Stimulated activated naive B cell treated with anti-CD40 and anti-IgM and Interleukin-4, amounts not matched to agents 10 μg/mL and 1 μg/mL and 100 μg/mL, for 72 hours (primary cell): Measurements from ENCODE around the gene PRH1.

Experiments used
- ATAC-seq, 2 donors: fragments of 150-1000 bp; cut with Tn5 transposase; replicated peaks; 2 replicates each; pipeline ENCODE4 v1.10.0; 2021; ENCODE audit warnings: moderate library complexity in 1 of 2
- DNase-seq: peaks from one replicate; pipeline ENCODE4 v3.0.0; 2021
- H3K27ac Mint-ChIP-seq: one replicate; pipeline ENCODE4 v1.8.0; 2022; ENCODE audit warnings: mild to moderate bottlenecking, mixed read lengths
- H3K27me3 Mint-ChIP-seq, 2 donors: one replicate each; pipeline ENCODE4 v1.8.0; 2022; ENCODE audit warnings: mixed read lengths in 2 of 2
- H3K36me3 Mint-ChIP-seq, 2 donors: one replicate each; pipeline ENCODE4 v1.8.0; 2022; ENCODE audit warnings: mixed read lengths in 2 of 2, mild to moderate bottlenecking in 1 of 2
- H3K4me1 Mint-ChIP-seq, 2 donors: one replicate each; pipeline ENCODE4 v1.8.0; 2022; ENCODE audit warnings: mixed read lengths in 2 of 2, mild to moderate bottlenecking in 1 of 2
- H3K4me3 Mint-ChIP-seq, 2 donors: one replicate each; pipeline ENCODE4 v1.8.0; 2022; ENCODE audit warnings: mild to moderate bottlenecking in 2 of 2, mixed read lengths in 2 of 2, moderate library complexity in 1 of 2
- H3K9me3 Mint-ChIP-seq, 2 donors: one replicate each; pipeline ENCODE4 v1.8.0; 2022; ENCODE audit warnings: mixed read lengths in 2 of 2, mild to moderate bottlenecking in 1 of 2

PRH1 gene

GRCh38 chr12:10863512-10864218, 20.4 kb downstream of the PRH1 start:
- DNase-seq: no peak
- Mint-ChIP-seq H3K36me3 (peaks cover 46 to 64% of the 10 kb centered on the region in 2 donors), H3K27ac (no peak overlapping the region), H3K4me3 (no peak overlapping the region), H3K4me1 (no peaks in the 10 kb centered on the region), H3K9me3 (peaks cover 23 to 40% of the 10 kb centered on the region in 2 donors), H3K27me3 (no peaks in the 10 kb centered on the region)
- no peak for ATAC-seq

GRCh38 chr12:10861366-10861765, 22.7 kb downstream of the PRH1 start:
- Mint-ChIP-seq H3K9me3 (peaks cover 37 to 62% of the 10 kb centered on the region in 2 donors), H3K4me3 (no peak overlapping the region), H3K27ac (no peak overlapping the region), H3K36me3 (peaks cover 66 to 72% of the 10 kb centered on the region in 2 donors), H3K27me3 (no peaks in the 10 kb centered on the region), H3K4me1 (no peaks in the 10 kb centered on the region)
- DNase-seq (no peak), ATAC-seq (no peak)

DNA sequence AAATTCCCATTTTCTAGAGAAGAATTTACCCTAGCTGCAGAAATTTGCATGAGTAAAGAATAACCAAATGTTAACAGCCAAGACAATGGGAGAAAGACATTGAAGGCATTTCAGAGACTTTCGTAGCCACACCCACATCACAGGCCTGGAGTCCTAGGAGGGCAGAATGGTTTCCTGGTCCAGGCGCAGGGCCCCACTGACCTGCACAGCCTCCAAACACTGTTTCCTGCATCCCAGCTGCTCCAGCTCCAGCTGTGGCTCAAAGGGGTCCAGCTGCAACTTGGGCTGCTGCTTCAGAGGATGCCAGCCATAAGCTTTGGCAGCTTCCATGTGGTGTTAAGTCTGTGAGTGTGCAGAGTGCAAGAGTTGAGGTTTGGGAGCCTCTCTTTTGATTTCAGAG, 28.2 kb downstream of the PRH1 start:
- H3K27ac Mint-ChIP-seq: no peak overlapping the region
- H3K36me3 Mint-ChIP-seq: peaks cover 65 to 78% of the 10 kb centered on the region in 2 donors
- DNase-seq: no peak
- H3K4me3 Mint-ChIP-seq: no peak overlapping the region
- H3K27me3 Mint-ChIP-seq: no peaks in the 10 kb centered on the region
- no peak for ATAC-seq
- H3K4me1 Mint-ChIP-seq: peaks cover 0 to under 1% of the 10 kb centered on the region in 2 donors
- H3K9me3 Mint-ChIP-seq: peaks cover 33 to 44% of the 10 kb centered on the region in 2 donors

DNA sequence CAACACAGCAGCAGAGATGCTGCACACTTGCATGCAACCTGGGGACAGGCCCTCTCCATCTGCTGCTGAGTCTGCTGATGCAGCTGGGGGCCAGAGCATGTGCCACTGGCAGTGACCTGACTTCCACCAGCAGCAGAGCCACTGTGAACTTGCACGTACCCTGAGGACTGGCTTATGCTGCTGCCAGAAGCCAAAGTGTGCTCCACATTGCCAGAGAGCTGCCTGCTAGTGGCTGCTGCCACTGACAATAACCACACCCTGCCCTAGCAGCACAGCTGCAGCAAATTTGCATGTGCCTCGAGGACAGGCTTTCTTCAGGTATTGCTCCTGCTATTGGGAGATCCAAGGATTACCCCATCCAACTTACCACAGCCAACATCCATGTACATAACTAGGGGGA, 30.3 kb downstream of the PRH1 start:
- Mint-ChIP-seq H3K9me3 (peaks cover 22 to 30% of the 10 kb centered on the region in 2 donors), H3K27ac (no peak overlapping the region), H3K4me1 (peaks cover 0 to 5% of the 10 kb centered on the region in 2 donors), H3K27me3 (no peaks in the 10 kb centered on the region), H3K4me3 (no peak overlapping the region), H3K36me3 (peaks cover 53 to 62% of the 10 kb centered on the region in 2 donors)
- ATAC-seq (no peak), DNase-seq (no peak)

GRCh38 chr12:10851243-10851858, 32.7 kb downstream of the PRH1 start:
- no peak overlapping the region for H3K27ac Mint-ChIP-seq
- peaks cover 5 to 7% of the 10 kb centered on the region in 2 donors for H3K9me3 Mint-ChIP-seq
- peaks cover 0 to 5% of the 10 kb centered on the region in 2 donors for H3K4me1 Mint-ChIP-seq
- H3K4me3 Mint-ChIP-seq: no peak overlapping the region
- DNase-seq (no peak), ATAC-seq (no peak)
- peaks cover 38 to 58% of the 10 kb centered on the region in 2 donors for H3K36me3 Mint-ChIP-seq
- H3K27me3 Mint-ChIP-seq: no peaks in the 10 kb centered on the region

GRCh38 chr12:10849425-10849878, 34.6 kb downstream of the PRH1 start, which contains the start of gene PRR4:
Gene PRR4, minus strand, starts transcription at chr12:10849475. Its CDS starts 38 bp downstream, at chr12:10849437.
- DNase-seq (no peak), ATAC-seq (no peak)
- no peak within 1 kb of the TSS for H3K27ac Mint-ChIP-seq
- H3K27me3 Mint-ChIP-seq: no peaks in the 10 kb centered on the region
- H3K4me3 Mint-ChIP-seq: no peak within 1 kb of the TSS
- peaks cover 28 to 55% of the 10 kb centered on the region in 2 donors for H3K36me3 Mint-ChIP-seq
- H3K9me3 Mint-ChIP-seq: no peaks in the 10 kb centered on the region
- H3K4me1 Mint-ChIP-seq: peaks cover 0 to 5% of the 10 kb centered on the region in 2 donors

- Mint-ChIP-seq H3K36me3 (peaks cover 31 to 57% of the 10 kb centered on the region in 2 donors), H3K27ac (no peak overlapping the region), H3K4me3 (no peak overlapping the region), H3K9me3 (no peaks in the 10 kb centered on the region), H3K4me1 (peaks cover 0 to 5% of the 10 kb centered on the region in 2 donors), H3K27me3 (no peaks in the 10 kb centered on the region)
- ATAC-seq (no peak), DNase-seq (no peak)
Measured at GRCh38 chr12:10847744-10848143, 36.3 kb downstream of the PRH1 start.

- no peak for DNase-seq
- no peaks in the 10 kb centered on the region for H3K4me1 Mint-ChIP-seq
- ATAC-seq: no peak
- H3K27me3 Mint-ChIP-seq: no peaks in the 10 kb centered on the region
- peaks cover 24 to 37% of the 10 kb centered on the region in 2 donors for H3K36me3 Mint-ChIP-seq
- no peaks in the 10 kb centered on the region for H3K9me3 Mint-ChIP-seq
- no peak overlapping the region for H3K4me3 Mint-ChIP-seq
- no peak overlapping the region for H3K27ac Mint-ChIP-seq
Measured at GRCh38 chr12:10842862-10843261, 41.2 kb downstream of the PRH1 start.

DNA sequence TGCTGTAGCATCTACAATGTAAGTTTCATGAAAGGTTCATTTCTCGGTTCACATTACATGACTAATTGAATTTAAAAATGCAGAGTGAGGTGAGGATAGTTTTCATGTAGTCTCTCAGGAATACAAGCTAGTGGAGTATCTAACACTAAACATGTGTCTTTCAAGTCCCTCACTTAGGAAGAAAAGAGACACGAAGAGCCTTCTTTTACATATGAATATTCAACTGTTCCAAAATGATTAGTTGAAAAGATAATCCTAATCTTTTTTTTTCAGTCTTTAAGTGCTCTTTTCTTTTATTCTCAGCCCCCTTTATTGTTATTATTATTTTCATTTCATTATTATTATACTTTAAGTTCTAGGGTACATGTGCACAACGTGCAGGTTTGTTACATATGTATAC, 45.6 kb downstream of the PRH1 start:
- Mint-ChIP-seq H3K36me3 (peaks cover 12 to 15% of the 10 kb centered on the region in 2 donors), H3K27me3 (no peaks in the 10 kb centered on the region), H3K9me3 (no peaks in the 10 kb centered on the region), H3K4me1 (no peaks in the 10 kb centered on the region), H3K27ac (no peak overlapping the region), H3K4me3 (no peak overlapping the region)
- no peak for ATAC-seq
- DNase-seq: no peak
